MCF 10A (cell line): ENCODE results near the gene COLEC11. TPM values are rescaled to one million over a fixed set of nuclear protein-coding genes. Genes with fewer than 3 reads are reported as not detected.

Source experiments
- BruUV-seq: library from RNA; stranded (reverse); fragments of 400-500 nt; replicated peaks from 2 replicates; lab custom pipeline; 2021; lab: Mats Ljungman, UMichigan
- CTCF ChIA-PET: fragments of 300-600 bp; sonication (Branson Sonifier 250); formaldehyde crosslinking; extraction: SDS; loops from one replicate; lab custom pipeline; 2021; ENCODE audit warnings: antibody characterized with exemption, inconsistent platforms; lab: Yijun Ruan, JAX
- POLR2A ChIA-PET: fragments of 300-600, 350-650 bp; sonication (Branson Sonifier 250); formaldehyde crosslinking; extraction: SDS; loops from one replicate; lab custom pipeline; 2020; ENCODE audit warnings: antibody characterized with exemption, inconsistent platforms; lab: Yijun Ruan, JAX
- DNase-seq: peaks from one replicate; pipeline ENCODE4 v3.0.0-alpha.2; 2018; ENCODE audit not compliant: unreplicated experiment
- H3K27ac Mint-ChIP-seq: one replicate; pipeline ENCODE4 v1.8.0; 2022; ENCODE audit warnings: mild to moderate bottlenecking, low read depth, mixed read lengths; ENCODE audit not compliant: unreplicated experiment
- H3K27me3 Mint-ChIP-seq: one replicate; pipeline ENCODE4 v1.8.0; 2022; ENCODE audit warnings: mixed read lengths; ENCODE audit not compliant: insufficient read depth, unreplicated experiment
- H3K36me3 Mint-ChIP-seq: one replicate; pipeline ENCODE4 v1.8.0; 2022; ENCODE audit warnings: mild to moderate bottlenecking, moderate library complexity, mixed read lengths; ENCODE audit not compliant: insufficient read depth, unreplicated experiment
- H3K4me1 Mint-ChIP-seq: one replicate; pipeline ENCODE4 v1.8.0; 2022; ENCODE audit warnings: mixed read lengths; ENCODE audit not compliant: insufficient read depth, unreplicated experiment
- H3K4me3 Mint-ChIP-seq: one replicate; pipeline ENCODE4 v1.8.0; 2022; ENCODE audit warnings: mild to moderate bottlenecking, moderate library complexity, mixed read lengths; ENCODE audit not compliant: unreplicated experiment
- H3K9me3 Mint-ChIP-seq: one replicate; pipeline ENCODE4 v1.8.0; 2022; ENCODE audit warnings: mixed read lengths; ENCODE audit not compliant: unreplicated experiment
- intact Hi-C: fragments of 100-400 bp; cut with micrococcal nuclease; formaldehyde crosslinking; loops from 2 replicates; pipeline ENCODE4 v1.14.1; 2022
- total RNA-seq: library from RNA; stranded (reverse); gene quantifications from 2 replicates; pipeline ENCODE4 v1.2.3, GENCODE V29; 2022
- TF ChIP-seq, protein P1 (sequence below): fragments of 200-600 bp; IDR thresholded peaks from one replicate; pipeline ENCODE4 v1.8.0; 2022; ENCODE audit warnings: antibody characterized with exemption, mild to moderate bottlenecking; ENCODE audit not compliant: unreplicated experiment

The COLEC11 gene
- total RNA-seq, 1 experiment from 2014 or later: not detected

DNA sequence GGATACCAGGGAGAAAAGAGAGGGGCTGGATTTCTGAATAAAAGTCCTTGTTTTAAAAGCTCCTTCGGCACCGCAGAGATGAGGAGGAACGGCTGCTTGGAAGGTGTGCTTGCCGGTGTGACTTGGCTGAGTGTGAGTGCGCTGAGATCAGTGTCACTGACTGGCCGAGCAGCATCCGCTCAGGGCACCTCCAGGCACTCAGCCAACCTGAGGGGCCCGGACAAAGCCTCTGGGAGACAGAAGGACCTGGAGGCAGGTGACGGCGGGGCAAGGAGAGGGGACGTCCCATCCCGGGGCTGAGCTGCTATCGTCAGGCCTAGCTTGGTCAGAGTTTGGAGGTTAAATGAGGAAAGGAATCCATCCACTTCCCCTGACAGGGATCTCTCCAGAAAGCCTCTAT, 46.3 kb downstream of the COLEC11 start:
- TF ChIP-seq, protein P1, sequence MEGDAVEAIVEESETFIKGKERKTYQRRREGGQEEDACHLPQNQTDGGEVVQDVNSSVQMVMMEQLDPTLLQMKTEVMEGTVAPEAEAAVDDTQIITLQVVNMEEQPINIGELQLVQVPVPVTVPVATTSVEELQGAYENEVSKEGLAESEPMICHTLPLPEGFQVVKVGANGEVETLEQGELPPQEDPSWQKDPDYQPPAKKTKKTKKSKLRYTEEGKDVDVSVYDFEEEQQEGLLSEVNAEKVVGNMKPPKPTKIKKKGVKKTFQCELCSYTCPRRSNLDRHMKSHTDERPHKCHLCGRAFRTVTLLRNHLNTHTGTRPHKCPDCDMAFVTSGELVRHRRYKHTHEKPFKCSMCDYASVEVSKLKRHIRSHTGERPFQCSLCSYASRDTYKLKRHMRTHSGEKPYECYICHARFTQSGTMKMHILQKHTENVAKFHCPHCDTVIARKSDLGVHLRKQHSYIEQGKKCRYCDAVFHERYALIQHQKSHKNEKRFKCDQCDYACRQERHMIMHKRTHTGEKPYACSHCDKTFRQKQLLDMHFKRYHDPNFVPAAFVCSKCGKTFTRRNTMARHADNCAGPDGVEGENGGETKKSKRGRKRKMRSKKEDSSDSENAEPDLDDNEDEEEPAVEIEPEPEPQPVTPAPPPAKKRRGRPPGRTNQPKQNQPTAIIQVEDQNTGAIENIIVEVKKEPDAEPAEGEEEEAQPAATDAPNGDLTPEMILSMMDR: no peak
- no peaks in the 10 kb centered on the region for H3K9me3 Mint-ChIP-seq
- intact Hi-C loops: no loop called here
- no peaks in the 10 kb centered on the region for H3K27me3 Mint-ChIP-seq
- no peaks in the 10 kb centered on the region for H3K36me3 Mint-ChIP-seq
- no peak for DNase-seq
- H3K4me1 Mint-ChIP-seq: no peaks in the 10 kb centered on the region
- ChIA-PET POLR2A (no interaction called here), CTCF (no interaction called here)
- H3K4me3 Mint-ChIP-seq: no peak overlapping the region
- H3K27ac Mint-ChIP-seq: no peak overlapping the region
- BruUV-seq: no TSS peak

DNA sequence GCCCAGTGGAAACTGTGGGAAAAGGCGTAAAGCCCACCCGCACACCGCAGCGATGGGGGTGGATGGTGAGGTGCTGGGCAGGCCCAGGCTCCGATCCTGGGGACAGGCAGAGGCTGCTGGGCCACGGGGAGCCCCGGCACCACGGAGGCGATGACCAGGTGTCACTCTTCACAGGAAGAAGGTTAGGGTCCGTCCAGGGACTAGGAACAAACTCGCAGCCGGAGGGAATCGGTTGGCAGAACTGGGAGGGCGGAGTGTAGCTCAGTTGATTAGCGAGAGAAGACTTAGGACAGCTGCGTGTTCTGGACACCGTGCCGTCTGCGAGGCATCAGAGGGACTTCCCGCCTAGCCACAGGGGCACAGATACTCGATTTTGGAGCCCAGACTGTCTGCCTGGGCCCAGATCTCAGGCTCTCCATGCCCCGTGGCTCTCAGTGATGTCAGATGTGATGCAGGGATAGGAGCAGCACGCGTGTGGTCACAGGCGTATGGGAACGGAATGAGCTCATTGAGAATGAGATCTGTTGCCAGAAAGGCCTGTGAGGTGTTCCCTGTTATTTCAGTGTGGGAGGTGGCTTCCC, 47.0 kb downstream of the COLEC11 start:
- TF ChIP-seq, protein P1: no peak
- no peak overlapping the region for H3K4me3 Mint-ChIP-seq
- no TSS peak for BruUV-seq
- no peak for DNase-seq
- no peaks in the 10 kb centered on the region for H3K27me3 Mint-ChIP-seq
- H3K27ac Mint-ChIP-seq: no peak overlapping the region
- no peaks in the 10 kb centered on the region for H3K4me1 Mint-ChIP-seq
- no peaks in the 10 kb centered on the region for H3K9me3 Mint-ChIP-seq
- H3K36me3 Mint-ChIP-seq: no peaks in the 10 kb centered on the region
- POLR2A ChIA-PET: interaction anchor here (0.8 to 1.0 kb wide), 2 partner anchors 19 to 21 kb away, joined by 3 to 4 read pairs; no protein-coding TSS in a partner anchor
- intact Hi-C loops: no loop called here
- CTCF ChIA-PET: interaction anchor here (0.6 kb wide), 1 partner anchor 10 kb away, joined by 4 read pairs; no protein-coding TSS in a partner anchor

DNA sequence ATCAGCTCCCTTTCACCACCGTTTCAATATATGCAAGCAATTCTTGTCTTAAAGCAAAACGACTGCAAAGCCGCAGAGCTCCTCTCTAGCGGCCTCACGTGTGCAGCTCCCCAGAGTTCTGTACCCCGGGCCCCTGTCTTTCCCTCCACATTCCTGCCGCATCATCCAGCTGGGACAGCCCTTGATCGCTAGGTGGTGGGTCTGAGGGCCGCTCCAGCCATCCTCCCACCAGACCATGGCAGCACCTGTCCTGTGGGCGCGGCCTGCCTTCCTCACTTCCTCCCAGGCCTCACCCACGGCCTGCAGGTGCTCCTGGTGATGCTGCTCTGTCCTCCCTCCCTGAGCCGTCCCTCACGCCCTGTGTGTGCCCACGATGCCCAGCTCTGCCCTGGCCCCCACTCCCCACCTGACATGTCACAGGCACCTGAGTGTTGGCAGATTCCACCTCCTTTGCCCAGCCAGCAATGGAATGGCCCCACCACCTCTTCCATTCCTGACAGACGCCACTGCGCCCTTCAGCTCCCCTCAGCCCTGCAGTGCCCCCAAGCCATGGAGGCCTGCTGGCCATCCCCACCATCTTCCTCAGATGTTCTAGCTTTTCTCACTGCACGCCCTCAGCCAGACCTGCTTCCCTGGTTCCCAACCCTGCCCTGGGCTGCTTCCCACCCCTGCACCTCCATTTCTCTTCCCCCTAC, 47.8 kb downstream of the COLEC11 start:
- no peak overlapping the region for H3K27ac Mint-ChIP-seq
- BruUV-seq: no TSS peak
- ChIA-PET POLR2A (interaction anchor here (0.7 to 1.0 kb wide), 3 partner anchors 19 to 62 kb away, joined by 3 to 4 read pairs (median 3); no protein-coding TSS in a partner anchor), CTCF (interaction anchor here (0.6 to 1.0 kb wide), 2 partner anchors 8 to 9 kb away, joined by 3 to 4 read pairs; no protein-coding TSS in a partner anchor)
- H3K27me3 Mint-ChIP-seq: no peaks in the 10 kb centered on the region
- no peak overlapping the region for H3K4me3 Mint-ChIP-seq
- TF ChIP-seq, protein P1: no peak
- no peaks in the 10 kb centered on the region for H3K9me3 Mint-ChIP-seq
- H3K36me3 Mint-ChIP-seq: no peaks in the 10 kb centered on the region
- intact Hi-C loops: no loop called here
- H3K4me1 Mint-ChIP-seq: no peaks in the 10 kb centered on the region
- DNase-seq: no peak
